Stimulated activated CD4-positive, alpha-beta T cell treated with anti-CD3 and anti-CD28 coated beads, Interleukin-2, amount 100 ng/mL, for 24 hours (primary cell): ENCODE data around the gene ITGA2.
"Not testable (repeated sequence)": the region's sequence is repeated elsewhere in the genome, so short reads cannot be mapped to it uniquely, and the experiment has no call there.

Experiments used
- DNase-seq, 2 donors: peaks; one replicate each; pipeline ENCODE4 v3.0.0-alpha.2; 2020

Gene ITGA2

DNA sequence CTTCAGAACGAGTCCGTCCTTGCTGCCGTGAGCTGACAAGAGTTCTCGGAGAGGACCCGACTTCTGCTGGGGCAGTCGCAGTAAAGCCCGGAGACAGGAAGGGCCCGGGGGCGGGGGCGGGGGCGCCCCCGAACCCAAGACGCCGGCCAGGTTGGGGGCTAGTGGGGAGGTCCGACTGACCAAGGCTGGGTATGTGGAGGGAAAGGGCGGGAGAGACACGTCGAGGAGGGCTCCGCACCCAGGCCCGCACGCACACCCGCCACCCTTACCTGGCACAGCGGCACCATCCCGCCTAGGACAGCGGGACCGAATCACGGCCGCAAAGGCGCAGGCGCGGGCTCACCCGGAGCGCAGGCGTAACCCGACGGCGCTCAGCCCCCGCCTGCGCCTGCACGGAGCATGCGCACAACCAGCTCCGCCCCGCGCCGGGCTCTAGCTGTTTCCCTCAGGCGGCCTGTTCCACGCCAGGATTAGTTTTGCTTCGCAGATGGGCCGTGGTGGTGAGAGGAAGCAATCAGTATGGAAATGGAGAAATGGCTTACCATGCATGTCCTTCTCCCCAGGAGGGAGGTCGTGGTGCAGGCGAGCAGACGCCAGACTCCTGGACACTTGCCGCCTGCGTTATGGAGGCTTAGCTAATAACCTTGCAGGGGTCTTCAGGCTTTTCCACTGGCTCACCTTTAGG lies 120.4 kb downstream of the ITGA2 start, which contains the start of gene MOCS2:
TSS of gene MOCS2 (minus strand) at position 315 of the 685 bp plus-strand sequence. CDS start 2,583 bp downstream, outside the sequence.
- peak; percentile 90 to 93 for DNase-seq

DNA sequence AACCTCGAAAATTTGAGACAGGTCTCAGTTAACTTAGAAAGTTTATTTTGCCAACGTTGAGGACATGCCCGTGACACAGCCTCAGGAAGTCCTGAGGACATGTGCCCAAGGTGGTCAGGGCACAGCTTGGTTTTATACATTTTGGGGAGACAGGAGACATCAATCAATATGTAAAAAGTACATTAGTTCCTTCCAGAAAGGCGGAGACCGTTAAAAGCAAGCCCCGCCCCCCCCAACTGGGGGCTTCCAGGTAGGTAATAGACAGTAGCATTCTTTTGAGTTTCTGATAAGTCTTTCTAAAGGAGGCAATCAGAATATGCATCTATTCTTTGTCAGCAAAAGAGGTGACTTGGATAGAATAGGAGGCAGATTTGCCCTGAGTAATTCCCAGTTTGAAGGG lies 121.0 kb downstream of the ITGA2 start:
- peak in 1 of 2 donors; percentile 12 for DNase-seq

- no peak for DNase-seq
Measured at GRCh38 chr5:53111139-53111538, 122.0 kb downstream of the ITGA2 start.

GRCh38 chr5:53112307-53112706 lies 123.2 kb downstream of the ITGA2 start:
- DNase-seq: not testable (repeated sequence)

- DNase-seq: no peak
Measured at GRCh38 chr5:53112909-53113308, 123.8 kb downstream of the ITGA2 start.

DNA sequence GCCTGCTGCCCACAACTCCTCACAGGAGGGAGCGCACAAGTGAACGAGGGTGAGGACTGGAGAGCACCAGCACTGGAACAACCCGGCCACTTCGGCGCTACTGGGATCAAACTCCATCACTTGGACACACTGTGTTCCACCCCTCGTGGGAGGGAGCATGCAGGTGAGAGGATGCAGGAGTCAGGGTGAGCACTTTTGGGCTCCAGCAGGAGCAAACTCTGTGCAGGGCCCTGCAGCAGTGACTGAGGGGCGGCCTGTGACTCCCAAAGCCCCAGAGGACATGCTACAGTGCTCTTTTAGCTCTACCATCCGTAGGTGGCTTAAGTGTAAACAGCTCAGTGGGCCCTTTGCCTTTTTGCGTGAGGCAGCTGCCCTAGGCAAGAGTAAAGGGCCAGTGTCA lies 124.8 kb downstream of the ITGA2 start:
- no peak for DNase-seq

DNA sequence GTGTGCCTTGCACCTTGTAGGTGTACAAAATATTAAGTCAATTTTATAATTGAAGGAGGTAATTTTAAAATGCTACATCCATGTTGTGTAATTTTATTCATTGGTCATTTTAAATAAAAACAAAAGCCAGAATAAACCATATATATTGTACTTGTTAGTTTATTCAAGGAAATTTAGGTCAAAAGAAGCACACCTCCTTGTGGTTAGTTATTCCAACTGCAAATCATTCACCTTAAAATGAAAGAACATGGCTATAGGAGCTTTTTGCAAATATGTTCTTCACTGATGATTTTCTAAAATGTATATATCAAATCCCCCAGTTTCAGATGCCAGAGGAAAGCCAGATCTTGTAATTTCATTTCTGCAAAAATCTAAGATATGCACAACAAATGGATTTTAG lies 125.8 kb downstream of the ITGA2 start:
- DNase-seq: no peak

DNA sequence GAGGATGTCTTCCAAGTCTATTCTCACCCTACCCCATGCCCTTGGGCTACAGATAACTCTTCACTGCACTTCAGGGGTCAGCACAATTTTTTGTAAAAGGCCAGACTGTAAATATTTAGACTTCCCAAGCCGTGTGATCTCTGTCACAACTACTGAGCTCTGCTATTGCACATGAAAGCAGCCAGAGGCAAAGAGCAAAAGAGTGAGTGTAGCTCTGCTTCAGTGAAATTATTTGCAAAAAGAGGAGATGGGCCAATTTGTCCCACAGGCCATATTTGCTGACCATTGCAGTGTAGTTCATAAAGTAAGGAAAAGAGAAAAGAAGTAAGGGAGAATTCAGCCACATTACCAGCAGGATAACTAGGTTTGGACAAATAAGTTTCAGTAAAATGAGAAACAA lies 127.4 kb downstream of the ITGA2 start:
- no peak for DNase-seq

DNA sequence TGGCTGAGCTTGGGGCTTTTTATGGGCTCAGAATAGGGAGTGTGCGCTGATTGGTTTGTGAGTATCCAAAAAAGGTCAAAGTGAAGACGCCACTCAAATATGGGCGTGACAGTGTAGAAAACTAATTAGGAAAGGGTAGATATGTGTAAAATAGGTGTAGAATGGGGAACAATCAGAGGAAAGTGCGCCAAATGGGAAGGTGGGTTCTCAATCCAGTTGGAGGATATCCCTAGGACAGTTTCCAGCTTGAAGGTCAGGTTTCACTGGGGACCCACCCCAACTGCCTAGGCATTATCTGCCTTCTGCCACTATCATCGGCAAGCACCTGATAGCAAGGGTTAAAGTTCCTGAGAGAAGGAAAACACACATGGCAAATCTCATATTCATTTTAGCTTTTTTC lies 129.7 kb downstream of the ITGA2 start:
- no peak for DNase-seq

DNA sequence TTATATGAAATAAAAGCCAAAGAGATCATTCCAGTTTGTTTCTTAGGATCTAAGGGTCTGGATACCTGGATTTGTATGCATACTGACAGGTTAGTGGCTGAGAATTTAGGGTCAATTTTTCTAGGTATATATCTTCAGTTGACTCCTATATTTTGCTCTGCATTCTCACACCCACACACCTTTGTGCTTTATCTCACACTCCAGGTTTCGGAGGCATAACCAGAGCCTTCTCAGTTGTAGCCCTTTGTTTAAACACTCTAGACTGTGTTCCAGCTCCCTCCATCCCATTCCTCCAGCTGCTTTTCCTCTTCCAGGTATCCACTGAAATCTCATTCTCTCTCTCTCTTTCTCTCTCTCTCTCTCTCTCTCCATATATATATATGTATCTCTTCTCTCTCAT lies 131.0 kb downstream of the ITGA2 start:
- no peak for DNase-seq

GRCh38 chr5:53123702-53124101 lies 134.6 kb downstream of the ITGA2 start:
- DNase-seq: no peak

DNA sequence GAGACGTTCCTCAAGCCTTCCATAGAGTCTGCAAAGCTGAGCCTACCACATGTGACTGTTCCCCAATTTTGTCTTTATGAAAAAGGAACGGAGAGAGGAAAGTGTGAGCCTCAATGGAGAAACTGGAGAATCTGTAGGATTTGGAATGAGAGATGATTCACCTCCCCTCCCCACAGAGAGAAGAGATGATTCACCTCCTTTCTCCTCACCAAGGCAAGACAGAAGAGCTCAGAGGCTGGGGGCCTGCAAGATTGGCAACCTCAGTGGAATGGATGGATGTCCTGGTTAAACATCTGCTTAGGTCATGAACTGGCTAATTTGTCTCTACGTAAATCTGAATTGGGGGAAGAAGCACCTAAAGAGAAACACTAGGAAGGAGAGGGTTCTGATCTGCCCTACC lies 137.4 kb downstream of the ITGA2 start:
- DNase-seq: no peak

- DNase-seq: no peak
Measured at GRCh38 chr5:53127107-53127506, 138.0 kb downstream of the ITGA2 start.

DNA sequence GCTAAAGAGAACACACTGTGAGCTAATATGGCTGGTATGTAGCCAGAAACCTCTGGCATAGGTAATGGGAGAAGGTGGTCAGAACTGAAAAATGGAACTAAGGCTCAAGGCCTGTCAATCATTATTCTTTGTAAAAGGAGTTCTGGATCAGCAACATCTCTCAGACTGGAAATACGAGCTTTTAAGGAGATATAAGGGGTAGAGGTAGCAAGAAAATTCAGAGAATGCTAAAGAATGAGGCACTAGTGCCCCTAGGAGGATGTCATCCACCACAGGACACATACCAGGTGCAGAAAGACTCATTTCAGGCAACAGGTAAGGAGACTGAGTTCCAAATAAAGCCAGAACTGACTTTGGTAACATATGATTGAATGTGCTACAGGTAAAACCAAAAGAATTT lies 139.3 kb downstream of the ITGA2 start:
- no peak for DNase-seq

GRCh38 chr5:53130266-53130665 lies 141.1 kb downstream of the ITGA2 start:
- DNase-seq: no peak

GRCh38 chr5:53133020-53133419 lies 143.9 kb downstream of the ITGA2 start:
- no peak for DNase-seq
